ENCODE results near the gene B9D2. TPM values are rescaled to one million over a fixed set of nuclear protein-coding genes. Genes with fewer than 3 reads are reported as not detected.

B9D2 gene
- total and polyA plus RNA-seq, 2 experiments from 2014 or later: 2.7 to 7.4 TPM

DNA sequence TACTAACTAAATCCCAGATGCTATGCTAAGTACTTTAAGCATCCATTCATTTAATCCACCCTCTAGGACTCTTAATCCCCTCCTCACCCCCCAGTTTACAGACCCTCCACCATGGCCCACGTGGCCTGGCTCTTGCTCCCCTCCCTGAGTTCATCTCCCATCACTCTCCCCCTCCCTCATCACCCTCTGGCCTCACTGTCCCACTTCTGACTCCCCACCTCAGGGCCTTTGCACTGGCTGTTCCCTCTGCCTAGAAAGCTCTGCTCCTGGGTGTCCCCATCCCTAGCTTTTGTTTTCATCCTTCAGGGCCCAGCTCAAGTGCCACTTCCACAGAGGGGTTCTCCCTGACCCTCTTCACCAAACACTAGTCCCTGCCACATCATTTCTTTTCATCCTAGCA is 4.2 kb downstream of the B9D2 start:
- Histone ChIP-seq H3K27me3 (ENCODE audit: insufficient read depth) (no peaks in the 10 kb centered on the region), H3K36me3 (ENCODE audit: insufficient read depth) (no peaks in the 10 kb centered on the region), H3K4me1 (ENCODE audit: insufficient read depth) (no peaks in the 10 kb centered on the region), H2AFZ (no peak overlapping the region), H3K9me2 (ENCODE audit: insufficient read depth) (no peaks in the 10 kb centered on the region), H3K4me3 (no peak overlapping the region), H4K20me1 (replicated peaks; ENCODE audit: insufficient read depth) (no peaks in the 10 kb centered on the region), H3K27ac (ENCODE audit: low read depth) (no peak overlapping the region), H3K79me2 (replicated peaks; ENCODE audit: insufficient read depth) (no peaks in the 10 kb centered on the region), H3K4me2 (no peak overlapping the region), H3F3A (replicated peaks; ENCODE audit: low read depth) (0 out of 2 replicates have a peak, but pooled peaks cover 4% of the 10 kb centered on the region)
- no peak for ATAC-seq
- Mint-ChIP-seq H3K27ac (no peak overlapping the region), H3K36me3 (ENCODE audit: low read depth) (no peaks in the 10 kb centered on the region; the same call in 2 of the 3 replicates), H3K9me3 (no peaks in the 10 kb centered on the region; the same call in 2 of the 3 replicates), H3K4me1 (peaks cover 4% of the 10 kb centered on the region; the same call in 2 of the 3 replicates), H3K27me3 (ENCODE audit: insufficient read depth, low read depth, poor library complexity) (peaks cover 26% of the 10 kb centered on the region), H3K4me3 (no peak overlapping the region)
- no peak for DNase-seq (ENCODE audit: low spot score)
- TF ChIP-seq ZNF462 (CRISPR knock-in tag; IDR thresholded peaks at IDR 0.05): no peak
- TF ChIP-seq, protein P1, sequence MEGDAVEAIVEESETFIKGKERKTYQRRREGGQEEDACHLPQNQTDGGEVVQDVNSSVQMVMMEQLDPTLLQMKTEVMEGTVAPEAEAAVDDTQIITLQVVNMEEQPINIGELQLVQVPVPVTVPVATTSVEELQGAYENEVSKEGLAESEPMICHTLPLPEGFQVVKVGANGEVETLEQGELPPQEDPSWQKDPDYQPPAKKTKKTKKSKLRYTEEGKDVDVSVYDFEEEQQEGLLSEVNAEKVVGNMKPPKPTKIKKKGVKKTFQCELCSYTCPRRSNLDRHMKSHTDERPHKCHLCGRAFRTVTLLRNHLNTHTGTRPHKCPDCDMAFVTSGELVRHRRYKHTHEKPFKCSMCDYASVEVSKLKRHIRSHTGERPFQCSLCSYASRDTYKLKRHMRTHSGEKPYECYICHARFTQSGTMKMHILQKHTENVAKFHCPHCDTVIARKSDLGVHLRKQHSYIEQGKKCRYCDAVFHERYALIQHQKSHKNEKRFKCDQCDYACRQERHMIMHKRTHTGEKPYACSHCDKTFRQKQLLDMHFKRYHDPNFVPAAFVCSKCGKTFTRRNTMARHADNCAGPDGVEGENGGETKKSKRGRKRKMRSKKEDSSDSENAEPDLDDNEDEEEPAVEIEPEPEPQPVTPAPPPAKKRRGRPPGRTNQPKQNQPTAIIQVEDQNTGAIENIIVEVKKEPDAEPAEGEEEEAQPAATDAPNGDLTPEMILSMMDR (conservative IDR thresholded peaks at IDR 0.05; ENCODE audit: low read depth in 2 of 2): no peak
- no peak for TF ChIP-seq STAT1 (IDR thresholded peaks at IDR 0.05; ENCODE audit: unreplicated experiment)
- no peak for TF ChIP-seq JUNB (IDR thresholded peaks at IDR 0.05; ENCODE audit: unreplicated experiment)
- no peak for TF ChIP-seq EZH2 (IDR thresholded peaks at IDR 0.05; ENCODE audit: low read depth, unreplicated experiment)
- TF ChIP-seq EZH2phosphoT487 (IDR thresholded peaks at IDR 0.05; ENCODE audit: unreplicated experiment): no peak
- TF ChIP-seq ZNF114 (CRISPR knock-in tag; IDR thresholded peaks at IDR 0.05): no peak
- no peak for TF ChIP-seq REST (IDR thresholded peaks at IDR 0.05; ENCODE audit: unreplicated experiment)
- no peak for TF ChIP-seq CREB1 (CRISPR knock-in tag; IDR thresholded peaks at IDR 0.05; ENCODE audit: low read depth)
- TF ChIP-seq, protein P2, sequence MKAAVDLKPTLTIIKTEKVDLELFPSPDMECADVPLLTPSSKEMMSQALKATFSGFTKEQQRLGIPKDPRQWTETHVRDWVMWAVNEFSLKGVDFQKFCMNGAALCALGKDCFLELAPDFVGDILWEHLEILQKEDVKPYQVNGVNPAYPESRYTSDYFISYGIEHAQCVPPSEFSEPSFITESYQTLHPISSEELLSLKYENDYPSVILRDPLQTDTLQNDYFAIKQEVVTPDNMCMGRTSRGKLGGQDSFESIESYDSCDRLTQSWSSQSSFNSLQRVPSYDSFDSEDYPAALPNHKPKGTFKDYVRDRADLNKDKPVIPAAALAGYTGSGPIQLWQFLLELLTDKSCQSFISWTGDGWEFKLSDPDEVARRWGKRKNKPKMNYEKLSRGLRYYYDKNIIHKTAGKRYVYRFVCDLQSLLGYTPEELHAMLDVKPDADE (IDR thresholded peaks at IDR 0.05): no peak
- no peak for TF ChIP-seq ZNF331 (CRISPR knock-in tag; IDR thresholded peaks at IDR 0.05; ENCODE audit: low read depth)
- TF ChIP-seq POLR2AphosphoS5 (IDR thresholded peaks at IDR 0.05; ENCODE audit: low read depth): no peak
- no peak for TF ChIP-seq NANOG (IDR thresholded peaks at IDR 0.05; ENCODE audit: borderline replicate concordance)
